Activated T-helper 1 cell treated with Interleukin-2 at 50 U/mL for 16 hours (primary cell): ENCODE data around the gene ABCB11.

Experiments
- DNase-seq: peaks from one replicate; pipeline ENCODE4 v3.0.0-alpha.2; 2020; ENCODE audit warnings: low read depth

The ABCB11 gene

DNA sequence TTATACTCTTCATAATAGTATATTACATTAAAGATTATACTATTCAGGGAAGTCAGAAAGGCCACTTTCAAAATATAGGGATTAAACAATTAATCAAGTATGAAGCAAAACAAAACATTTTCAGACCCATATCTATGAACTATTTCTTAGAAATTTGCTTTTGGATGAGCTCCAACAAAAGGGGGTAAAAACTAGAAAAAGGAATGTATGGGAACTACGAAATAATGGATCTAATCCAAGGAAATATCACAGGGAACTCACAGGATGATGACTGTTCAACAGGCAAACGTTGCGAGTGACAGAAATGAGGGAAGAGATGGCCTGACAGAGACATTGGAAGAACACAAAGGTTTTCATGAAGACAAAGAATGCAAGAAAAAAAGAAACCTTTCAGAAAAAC lies 102.1 kb downstream of the ABCB11 start:
- no peak for DNase-seq

DNA sequence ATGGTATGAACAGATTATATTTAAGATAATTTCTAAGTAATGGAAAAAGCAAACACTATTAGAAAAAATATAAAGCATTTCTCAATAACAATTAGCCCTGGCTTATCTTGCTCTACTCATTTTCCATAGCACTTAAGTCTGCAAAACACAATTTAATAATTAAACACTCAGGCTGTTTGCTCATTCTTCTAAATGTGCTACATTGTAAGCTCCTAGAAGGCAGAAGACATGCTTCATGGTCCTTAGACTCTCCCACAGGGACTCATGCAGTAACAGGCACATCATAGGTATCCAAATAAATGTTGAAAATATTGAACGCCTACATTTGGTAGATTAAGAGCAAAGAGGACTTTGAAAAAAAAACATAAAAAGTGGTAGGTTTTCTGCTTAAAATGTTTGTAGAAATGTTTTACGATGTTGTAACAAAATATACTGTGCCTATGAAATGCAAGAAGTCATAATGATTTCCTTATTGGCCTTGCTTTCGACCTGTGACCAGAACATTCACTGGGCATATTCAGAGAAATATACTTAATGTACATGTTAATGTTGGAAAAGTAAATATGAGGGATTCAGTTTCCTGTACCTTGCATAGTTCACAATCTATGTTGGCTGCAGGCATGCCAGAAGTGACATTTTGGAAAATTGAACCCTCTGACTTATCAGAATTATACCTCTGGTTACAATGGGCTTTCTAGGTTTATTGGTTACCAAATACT lies 102.9 kb downstream of the ABCB11 start:
- DNase-seq, result no peak

DNA sequence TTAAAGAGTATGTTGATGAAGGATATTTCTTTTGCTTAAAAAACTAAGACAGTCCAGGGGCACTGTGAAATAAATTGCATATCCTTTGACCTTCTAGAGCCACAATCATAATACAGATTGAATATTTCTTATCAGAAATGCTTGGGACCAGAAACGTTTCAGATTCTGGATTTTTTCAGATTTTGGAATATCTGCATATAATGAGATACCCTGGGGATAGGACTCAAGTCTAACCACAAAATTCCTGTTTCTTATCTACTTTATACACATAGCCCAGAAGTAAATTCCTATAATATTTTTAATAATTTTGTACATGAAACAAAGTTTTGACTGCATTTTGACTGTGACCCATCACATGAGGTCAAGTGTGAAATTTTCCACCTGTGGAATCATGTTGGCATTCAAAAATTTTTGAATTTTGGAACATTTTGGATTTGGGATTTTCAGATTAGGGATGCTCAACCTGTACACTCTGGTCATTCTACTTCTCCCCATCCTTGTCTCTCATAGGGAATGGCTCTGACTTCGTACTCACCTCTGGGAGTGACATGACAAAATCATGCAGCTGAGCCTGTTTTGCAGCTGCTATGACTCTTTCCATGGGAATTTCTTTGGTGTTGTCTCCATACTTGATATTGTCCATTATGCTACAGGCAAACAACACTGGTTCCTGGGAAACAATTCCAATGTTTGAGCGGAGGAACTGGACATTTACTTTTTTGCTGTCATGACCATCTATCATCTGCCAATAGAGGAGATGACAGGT lies 104.3 kb downstream of the ABCB11 start:
- no peak for DNase-seq

DNA sequence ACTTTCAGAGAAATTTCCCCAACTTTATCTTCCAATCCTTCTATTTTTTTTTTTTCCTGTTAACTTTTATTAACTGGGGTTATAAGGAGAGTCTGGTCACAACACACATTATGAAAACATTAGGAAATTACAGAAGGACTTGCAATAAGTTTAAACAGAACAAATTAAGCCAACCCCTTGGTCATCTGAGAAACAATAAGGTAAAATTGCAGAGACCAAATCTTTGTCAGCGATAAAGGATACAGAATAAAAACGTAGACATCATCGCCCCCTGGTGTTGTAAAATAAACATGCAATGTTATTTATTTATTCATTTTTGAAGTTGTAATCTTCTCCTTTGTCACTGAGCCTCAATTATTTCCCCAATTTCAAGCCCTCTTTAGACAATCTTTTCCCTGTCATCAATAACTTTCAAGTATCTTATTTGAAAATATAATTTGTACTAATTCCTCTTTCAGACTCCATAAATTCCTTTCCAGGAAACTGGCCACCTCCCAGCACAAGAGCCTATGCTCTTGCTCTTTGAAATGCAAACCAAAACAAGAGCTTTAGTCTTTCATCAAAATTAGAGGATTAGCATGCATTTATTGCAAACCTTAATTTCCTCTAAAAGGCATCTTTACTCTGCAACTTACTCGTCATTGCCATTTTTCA lies 110.5 kb downstream of the ABCB11 start:
- DNase-seq, result no peak

DNA sequence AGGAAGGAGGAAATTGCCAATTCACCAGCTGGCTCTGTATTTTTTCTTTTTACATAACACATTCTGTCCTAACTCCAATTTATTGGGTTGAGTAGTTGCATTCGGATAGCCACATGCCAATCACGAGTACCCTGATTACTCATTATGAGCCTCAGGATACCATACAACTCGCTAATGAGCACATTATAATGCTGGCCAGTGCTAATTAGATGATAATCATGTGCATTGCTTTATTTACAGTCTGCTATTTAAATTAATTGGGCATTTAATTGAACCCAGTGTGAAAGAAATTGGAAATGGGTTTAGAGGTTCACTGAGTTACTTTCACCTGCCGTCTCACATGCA lies 114.8 kb downstream of the ABCB11 start:
- no peak for DNase-seq

DNA sequence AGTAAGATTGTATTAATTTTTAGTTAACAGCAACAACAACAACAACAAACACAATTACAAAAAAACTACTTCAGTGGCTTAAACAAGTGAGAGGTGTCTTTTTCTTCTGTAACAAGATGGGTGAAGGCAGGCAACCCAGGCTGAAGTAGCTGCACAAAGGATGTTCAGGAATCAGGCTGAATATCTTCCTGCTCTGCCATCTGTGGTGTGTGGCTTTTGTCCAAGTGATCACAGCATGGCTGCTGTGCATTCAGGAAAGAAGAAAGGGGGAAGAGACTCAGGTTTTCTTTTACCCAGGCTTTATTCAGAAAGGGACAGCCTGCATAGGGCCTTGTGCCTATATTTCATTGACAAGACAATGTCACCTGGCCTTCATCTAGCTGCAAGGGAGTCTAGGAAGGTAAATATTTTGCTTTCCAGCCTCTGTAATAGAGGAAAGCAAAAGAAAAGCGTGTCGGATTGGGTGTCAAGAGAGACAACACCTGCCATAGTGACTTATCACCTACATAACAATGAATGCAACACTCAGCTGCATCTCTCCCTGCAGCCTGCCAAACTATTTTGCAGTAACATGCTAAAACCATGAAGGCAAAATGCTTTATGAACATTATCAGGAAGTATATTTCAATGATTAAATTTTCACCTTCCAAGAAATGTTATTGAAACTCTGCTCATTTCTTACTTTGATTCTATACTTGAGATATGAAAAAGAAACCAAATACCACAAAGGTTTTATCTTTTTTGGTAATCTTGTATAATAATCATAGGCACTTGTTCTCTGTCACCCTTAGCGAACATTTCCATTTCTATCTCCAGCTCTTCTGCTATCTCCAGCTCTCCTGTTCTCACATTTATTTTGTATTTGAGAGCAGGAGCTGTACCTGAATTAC lies 115.4 kb downstream of the ABCB11 start:
- no peak for DNase-seq

DNA sequence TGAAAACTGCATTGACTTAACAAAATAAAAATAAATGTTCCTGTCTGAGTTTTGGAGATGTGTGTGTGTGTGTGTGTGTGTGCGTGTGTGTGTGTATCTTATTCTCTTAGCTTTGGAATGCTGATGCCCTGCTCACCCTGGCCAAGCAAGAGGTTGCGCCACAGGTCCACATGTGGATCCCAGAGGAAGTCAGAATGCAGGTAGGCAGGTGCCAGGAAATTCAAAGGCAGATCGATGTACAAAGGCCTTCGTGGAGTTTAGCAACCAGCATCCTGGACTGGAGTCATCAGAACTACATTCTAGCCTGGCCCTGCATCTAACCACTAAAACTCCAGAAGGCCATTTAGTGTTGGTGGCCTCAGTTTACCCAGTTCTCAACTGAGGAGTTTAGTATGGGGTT lies 117.6 kb downstream of the ABCB11 start:
- DNase-seq, result no peak

DNA sequence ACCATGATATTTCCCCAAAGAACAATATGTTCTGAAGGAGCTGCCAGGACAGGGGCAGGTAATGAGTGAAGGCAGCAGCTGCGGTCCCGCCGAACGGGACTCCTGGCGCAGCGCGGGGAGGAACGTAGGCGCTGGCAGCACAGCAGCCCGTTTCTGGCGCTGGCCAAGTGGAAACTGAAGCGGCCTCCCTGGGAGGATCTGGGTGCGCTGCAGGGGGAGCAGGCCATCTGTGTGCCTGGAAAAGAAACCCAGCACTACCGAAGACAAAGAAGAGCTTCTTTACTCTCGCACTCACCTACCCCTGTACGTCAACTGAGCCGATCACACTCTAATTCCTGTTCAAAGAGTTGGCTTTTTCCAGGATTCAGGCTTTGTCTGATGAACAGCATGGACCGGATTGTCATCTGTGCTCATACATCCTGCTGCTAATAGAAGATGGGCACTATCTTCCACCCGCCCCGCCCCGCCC lies 118.2 kb downstream of the ABCB11 start:
- no peak for DNase-seq

DNA sequence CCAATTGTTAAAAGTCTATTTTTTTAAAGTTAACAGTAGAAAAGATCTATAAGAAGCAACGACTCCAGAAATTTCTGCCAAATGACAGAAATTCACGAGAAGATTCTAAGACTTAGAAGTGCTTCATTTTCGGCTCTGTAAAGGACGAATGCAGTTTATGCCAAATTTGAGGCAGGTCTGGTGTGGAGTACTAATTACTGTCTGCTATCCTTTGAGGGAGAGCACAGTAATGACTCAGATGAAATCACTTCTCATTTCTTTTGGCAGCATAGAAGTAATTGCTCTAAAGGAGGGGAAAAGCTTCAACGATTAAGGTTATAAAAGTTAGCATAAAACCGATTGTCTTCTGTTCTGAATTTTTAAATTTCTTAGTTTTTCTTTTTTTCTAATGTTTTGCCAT lies 118.7 kb downstream of the ABCB11 start:
- DNase-seq, result no peak

DNA sequence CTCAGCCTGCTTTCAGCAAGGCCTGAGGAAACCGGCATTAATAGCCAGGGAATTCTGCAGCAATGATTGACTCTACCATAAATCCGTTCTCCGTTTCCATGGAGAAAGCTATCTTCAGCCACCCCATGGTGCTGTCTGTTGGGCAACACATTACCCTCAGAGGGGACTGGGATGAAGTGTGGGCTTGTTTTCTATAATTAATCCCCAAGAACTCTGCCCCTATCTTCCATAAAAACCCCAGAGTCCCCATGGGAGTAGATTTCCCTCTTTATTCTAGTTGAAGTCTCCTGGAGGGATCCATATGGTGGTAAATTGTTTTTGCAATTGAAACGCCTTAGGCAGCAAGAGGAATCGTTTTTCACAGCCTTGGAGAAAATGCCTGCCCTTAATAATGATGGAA lies 120.8 kb downstream of the ABCB11 start:
- no peak for DNase-seq

DNA sequence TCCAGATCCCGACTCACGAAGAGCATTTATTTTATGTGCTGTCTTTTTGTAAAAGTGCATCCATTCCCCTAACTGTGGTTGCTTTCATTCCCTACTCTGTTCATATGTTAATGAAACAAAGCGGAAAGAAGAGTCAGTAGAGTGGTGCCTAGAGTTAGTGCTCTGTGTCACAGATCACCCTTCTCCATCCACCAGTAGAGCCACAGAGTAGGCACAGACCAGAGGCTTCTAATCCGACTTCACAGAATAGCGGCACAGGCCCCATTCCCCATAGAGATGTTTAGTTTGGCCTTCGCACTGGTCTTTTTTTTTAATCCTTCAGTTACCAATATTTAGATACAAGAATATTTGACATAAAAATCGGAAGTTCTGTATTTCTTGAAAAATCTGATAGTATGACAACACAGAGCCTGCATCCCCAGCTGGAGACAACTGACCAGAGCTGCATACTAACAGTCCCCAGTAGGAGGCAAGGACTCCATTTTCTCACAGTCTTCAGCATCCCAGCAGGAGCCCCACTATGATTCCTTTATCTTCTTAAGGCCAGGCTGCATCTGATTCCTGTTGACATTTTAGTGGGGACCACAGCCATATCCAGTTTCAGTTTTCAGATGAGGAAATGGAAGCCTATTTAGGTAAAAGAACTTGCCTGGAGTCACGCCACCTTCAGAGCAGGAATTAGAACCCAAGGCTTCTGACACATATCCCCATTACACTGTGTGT lies 123.0 kb downstream of the ABCB11 start:
- DNase-seq, result no peak

DNA sequence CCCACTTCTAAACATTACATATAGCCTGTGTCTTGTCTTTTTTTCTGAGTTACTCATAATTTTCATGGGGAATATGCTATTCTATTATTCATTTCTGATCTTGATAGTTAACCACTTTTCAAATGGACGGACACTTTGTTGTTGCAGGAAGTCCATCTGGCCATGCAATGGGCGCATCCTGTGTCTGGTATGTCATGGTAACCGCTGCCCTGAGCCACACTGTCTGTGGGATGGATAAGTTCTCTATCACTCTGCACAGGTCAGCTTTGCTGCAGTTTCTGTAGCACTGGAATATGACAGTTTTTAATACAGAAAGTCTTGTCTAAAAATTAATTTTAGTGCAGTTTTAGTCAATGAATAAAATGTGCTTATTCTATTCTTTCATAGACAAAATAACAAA lies 126.8 kb downstream of the ABCB11 start:
- DNase-seq, result no peak

DNA sequence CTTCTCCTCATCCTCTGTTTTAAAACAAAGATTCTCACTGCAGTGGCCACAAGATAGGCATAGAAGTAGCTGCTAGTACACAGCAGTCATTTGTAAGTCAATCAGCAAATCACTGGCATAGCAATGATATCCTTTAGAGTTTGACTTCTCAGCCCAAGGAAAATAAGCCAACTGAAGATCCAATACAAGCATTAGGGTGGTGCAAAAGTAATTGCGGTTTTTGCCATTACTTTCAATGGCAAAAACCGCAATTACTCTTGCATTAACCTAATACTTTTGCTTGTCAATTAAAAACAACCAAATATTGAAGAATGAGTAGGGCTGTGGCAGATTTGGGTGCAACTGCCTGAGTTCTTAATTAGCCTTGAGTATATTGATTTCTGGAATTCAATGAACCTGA lies 127.2 kb downstream of the ABCB11 start:
- no peak for DNase-seq

DNA sequence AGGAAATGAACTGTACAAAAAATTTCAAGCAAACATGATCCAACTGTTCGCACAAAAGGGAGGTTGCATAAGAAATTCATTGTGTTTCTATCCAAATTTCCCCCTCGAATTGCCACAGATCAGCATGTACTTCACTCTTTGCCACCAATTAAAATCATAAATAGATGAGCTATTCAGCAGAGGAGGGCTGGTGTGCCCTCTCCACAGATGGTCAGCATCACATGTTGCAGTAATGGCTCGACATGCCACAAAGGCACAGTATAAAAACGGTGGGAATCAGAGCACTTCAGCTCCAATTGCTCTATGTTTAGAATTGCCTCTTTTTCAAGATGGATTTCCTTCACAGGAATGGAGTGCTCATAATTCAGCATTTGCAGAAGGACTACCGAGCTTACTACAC lies 130.1 kb downstream of the ABCB11 start, which contains the start of gene G6PC2:
G6PC2 (plus strand) TSS at position 289 of the 400 bp plus-strand sequence; CDS start at position 330, 41 bp downstream.
- no peak for DNase-seq

DNA sequence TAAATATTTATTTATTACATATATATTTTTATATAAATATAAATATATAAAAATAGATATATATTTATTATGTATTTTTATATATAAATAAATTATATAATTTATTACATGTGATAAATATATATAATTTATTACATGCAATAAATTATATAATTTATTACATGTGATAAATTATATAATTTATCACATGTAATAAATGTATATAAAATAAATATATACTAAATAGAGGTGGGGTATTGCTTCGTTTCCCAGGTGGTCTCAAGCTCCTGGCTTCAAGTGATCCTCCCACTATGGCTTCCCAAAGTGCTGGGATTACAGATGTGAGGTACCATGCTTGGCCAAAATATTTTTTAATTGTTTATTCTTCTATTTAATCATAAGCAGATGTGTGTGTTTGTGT lies 133.7 kb downstream of the ABCB11 start:
- DNase-seq, result no peak

DNA sequence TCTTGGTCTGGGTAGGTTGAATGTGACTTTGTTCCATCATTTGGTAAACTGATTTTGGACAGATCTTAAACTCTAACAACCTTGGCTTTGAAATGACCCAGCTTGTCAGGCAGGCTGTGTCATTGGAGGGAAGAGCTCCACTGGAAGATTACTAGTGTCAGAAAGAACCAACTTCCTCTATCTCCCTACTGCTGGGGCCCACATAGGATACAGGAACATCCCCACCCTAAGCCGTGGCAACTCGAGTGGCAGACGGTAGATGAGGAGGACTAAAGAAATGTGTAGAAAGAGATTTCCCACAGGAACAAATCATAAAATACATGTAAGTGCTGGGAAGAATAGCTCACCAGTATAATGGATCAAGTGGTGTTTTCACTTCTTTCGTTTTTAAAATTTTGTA lies 134.3 kb downstream of the ABCB11 start:
- DNase-seq, result no peak

DNA sequence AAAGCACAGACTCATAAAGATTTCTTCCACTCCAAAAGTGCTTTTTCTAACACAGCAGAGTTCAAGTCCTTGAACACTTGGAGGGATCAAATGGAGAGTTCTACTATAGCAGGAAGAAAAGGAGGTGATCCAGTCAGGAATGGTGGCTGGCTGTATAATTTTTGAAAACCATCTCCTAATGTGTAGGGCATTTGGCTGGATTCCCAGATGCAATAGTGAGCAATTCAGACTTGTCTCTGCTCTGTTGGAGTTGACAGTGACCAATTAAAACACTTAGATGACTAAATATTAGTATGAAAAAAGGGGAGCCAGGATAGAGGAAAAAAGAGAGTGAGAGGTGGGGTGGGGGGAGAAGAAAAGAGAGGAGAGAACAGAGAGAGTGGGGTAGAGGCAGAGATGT lies 135.4 kb downstream of the ABCB11 start:
- DNase-seq, result no peak

DNA sequence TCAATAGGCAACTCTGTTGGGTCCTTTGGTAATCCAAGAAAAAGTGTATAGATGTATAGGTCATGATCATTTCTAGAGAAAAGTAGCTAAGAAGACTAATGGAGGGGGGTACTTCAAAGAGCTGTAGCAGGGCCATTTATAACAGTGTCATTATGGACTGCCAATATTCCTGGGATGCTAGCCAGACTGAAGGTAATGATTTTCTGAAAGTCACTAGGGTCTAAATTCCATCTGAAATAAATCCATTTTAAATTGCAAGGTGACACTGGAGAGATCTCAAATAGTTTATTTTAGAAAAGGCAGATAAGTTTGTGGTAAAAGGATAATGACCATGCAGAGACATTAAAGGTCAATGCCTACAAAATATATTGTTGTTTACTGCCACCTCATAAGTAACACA lies 136.4 kb downstream of the ABCB11 start:
- no peak for DNase-seq

DNA sequence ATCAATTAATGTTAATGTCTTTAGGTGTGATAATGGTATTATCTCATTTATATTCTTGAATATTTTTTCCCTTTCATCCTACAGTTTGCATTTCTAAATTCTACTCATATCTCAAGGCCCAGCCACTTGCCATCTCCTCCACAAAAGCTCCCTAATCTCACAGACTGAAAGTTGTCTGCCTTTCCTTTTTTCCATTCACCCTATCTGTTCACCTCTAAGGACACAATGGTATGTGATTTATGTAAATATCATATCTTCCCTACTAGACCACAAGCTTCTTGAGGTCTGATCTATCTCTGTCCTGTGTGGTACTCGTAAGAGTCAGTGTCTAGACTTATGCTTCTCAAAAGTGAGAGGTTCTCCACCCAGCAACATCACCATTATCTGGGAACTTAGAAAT lies 137.0 kb downstream of the ABCB11 start:
- no peak for DNase-seq

DNA sequence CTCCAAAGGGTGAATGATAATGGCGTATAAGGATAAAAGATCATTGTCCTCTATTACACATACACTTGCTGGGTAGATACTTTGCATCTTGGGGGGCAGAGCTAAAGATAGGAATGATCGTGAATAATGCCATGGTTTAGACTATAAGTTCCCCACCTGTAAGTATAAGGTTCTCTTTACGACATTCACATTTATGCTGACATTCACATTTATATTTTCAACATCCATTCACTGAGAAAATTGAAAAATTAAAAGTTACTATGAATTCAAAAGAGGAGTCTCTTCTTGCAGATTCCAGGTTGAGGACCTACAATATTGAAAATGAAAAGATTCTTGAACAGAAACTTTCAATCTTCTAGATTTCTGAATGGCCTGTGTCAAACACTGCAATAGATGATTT lies 138.8 kb downstream of the ABCB11 start:
- DNase-seq, result no peak

DNA sequence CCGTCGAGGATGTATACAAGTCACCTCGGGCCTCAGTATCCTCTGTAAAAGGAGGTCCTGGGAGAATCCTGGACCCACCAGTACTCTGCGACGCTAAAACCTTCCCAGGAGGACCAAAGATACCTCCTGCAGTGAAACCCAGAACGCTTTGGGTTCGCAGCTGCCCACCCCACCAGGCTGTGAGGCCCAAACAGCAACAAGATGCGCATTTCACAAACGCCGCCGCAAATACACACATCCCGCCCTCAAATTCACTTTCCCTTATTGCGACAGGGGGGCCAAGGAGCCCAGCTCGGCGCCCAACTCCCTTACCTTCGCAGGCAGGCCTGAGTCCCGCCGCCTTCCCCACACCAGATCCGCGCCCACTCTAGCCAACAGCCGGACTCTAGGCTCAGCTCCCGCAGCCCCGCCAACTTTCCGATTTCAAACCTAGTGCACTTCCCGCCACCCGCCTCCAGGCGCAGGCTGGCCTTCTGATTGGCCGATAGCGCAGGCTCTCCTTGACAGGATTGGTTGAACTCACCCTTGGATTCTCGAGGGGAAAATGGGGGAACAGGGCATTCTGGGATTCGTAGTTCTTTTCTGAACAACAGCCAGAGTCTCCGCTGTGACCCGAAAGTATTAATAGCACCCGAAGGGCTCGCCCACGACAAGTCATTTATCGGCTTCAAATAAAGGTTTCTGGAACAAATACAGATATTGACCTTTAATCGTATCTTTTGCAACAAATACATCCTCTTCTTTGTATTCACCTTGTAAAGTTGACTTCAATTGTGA lies 140.9 kb downstream of the ABCB11 start, which contains the start of gene SPC25:
SPC25 (minus strand) TSS at position 425 of the 777 bp plus-strand sequence. CDS start 911 bp downstream, outside the sequence.
- DNase-seq, result peak; percentile 61
